GM12874 (cell line): ENCODE measurements around the gene IFIT1.

Source experiments
- CTCF ChIP-seq: IDR thresholded peaks from 2 replicates; pipeline ENCODE4 v1.5.1; 2011; ENCODE audit warnings: low read depth, mild to moderate bottlenecking, control low read depth, low read length, moderate library complexity; ENCODE audit not compliant: insufficient read depth

IFIT1 gene

GRCh38 chr10:89452193-89452592 is 59.8 kb downstream of the IFIT1 start:
- TF ChIP-seq CTCF: no peak

DNA sequence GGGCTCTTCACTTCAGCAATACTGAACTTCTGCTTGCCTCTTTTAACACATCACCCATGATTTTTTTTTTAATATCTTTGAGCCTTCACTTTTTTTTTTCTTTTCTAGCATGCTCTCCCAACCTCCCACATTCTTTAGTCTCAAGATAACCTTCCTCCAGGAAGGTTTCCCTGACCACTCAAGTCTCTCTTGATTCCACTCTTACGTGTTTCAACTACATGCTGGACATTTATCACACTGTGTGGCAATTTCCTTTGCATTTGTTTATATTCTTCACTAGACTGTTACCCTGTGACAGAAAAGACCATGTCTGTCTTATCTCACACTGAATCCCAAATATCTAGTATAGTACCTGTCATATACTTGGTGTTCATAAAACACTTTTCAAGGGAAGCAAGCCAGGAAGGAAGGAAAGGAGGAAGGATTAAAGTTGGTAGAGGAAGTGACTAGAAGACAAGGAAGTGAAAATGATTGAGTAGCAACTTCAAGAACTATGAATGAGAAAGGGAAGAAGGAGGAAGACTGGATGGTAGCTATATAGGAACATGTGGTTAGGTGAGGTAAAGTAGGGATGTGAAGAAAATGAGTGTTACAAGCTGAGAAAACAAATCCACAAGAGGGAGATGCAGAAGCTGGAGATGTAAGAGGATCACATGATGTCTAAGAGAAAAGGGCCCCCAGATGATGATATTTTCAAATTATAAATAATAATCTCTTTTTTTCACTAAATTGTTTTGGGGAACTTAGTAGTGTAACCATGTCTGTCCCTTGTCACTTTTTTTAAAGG is 62.3 kb downstream of the IFIT1 start:
- TF ChIP-seq CTCF: no peak
